Suprapubic skin (tissue), 3 donors: ENCODE results near the gene ISG15.

Source experiments
- CTCF ChIP-seq, 2 donors: fragments of 200-600 bp in 1 of 2; fragments of 450-650 bp in 1 of 2; sonication (generic) in 1 of 2; IDR thresholded peaks; one replicate each; pipeline ENCODE4 v1.5.1; 2016 to 2019; ENCODE audit warnings: antibody characterized with exemption in 2 of 2, mild to moderate bottlenecking in 1 of 2, moderate library complexity in 1 of 2
- POLR2A ChIP-seq, 2 donors: fragments of 450-650 bp; IDR thresholded peaks; one replicate each; pipeline ENCODE4 v1.6.1; 2017; ENCODE audit warnings: antibody characterized with exemption in 2 of 2, mild to moderate bottlenecking in 2 of 2, moderate library complexity in 2 of 2

GRCh38 chr1:1041092-1041523 is 27.8 kb downstream of the ISG15 start:
- TF ChIP-seq CTCF (IDR thresholded peaks at IDR 0.05) (no peak), POLR2A (IDR thresholded peaks at IDR 0.05) (no peak)
